Neural progenitor cell (in vitro differentiated cells): ENCODE data around the gene YEATS2.

Source experiments
- EZH2 ChIP-seq: fragments of 200-600 bp; sonication (generic); IDR thresholded peaks from 2 replicates; pipeline ENCODE4 v1.6.1; 2017; ENCODE audit warnings: antibody characterized with exemption, mild to moderate bottlenecking, moderate library complexity
- TF ChIP-seq, protein P1 (sequence below): fragments of 200-600 bp; sonication (generic); IDR thresholded peaks from 2 replicates; pipeline ENCODE4 v1.5.1; 2017; ENCODE audit warnings: antibody characterized with exemption, mild to moderate bottlenecking

GRCh38 chr3:183826448-183827250, 129.1 kb downstream of the YEATS2 start:
- TF ChIP-seq, protein P1, sequence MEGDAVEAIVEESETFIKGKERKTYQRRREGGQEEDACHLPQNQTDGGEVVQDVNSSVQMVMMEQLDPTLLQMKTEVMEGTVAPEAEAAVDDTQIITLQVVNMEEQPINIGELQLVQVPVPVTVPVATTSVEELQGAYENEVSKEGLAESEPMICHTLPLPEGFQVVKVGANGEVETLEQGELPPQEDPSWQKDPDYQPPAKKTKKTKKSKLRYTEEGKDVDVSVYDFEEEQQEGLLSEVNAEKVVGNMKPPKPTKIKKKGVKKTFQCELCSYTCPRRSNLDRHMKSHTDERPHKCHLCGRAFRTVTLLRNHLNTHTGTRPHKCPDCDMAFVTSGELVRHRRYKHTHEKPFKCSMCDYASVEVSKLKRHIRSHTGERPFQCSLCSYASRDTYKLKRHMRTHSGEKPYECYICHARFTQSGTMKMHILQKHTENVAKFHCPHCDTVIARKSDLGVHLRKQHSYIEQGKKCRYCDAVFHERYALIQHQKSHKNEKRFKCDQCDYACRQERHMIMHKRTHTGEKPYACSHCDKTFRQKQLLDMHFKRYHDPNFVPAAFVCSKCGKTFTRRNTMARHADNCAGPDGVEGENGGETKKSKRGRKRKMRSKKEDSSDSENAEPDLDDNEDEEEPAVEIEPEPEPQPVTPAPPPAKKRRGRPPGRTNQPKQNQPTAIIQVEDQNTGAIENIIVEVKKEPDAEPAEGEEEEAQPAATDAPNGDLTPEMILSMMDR: no peak
- TF ChIP-seq EZH2: no peak
